ENCODE data around the gene ESYT1.
"Not testable (repeated sequence)": the region's sequence is repeated elsewhere in the genome, so short reads cannot be mapped to it uniquely, and the experiment has no call there.

ESYT1 gene

GRCh38 chr12:56146492-56147460, 18.7 kb downstream of the ESYT1 start:
- H3K27ac Mint-ChIP-seq (ENCODE audit: low read depth), result no peak overlapping the region
- DNase-seq (ENCODE audit: low spot score in 2 of 2) (no peak), ATAC-seq (replicated peaks; ENCODE audit: extremely low read depth, poor library complexity, severe bottlenecking) (no peak)
- H3K4me3 Mint-ChIP-seq, result no peak overlapping the region
- H3K36me3 Mint-ChIP-seq (ENCODE audit: insufficient read depth), result peaks cover 40% of the 10 kb centered on the region
- H3K27me3 Mint-ChIP-seq, result no peaks in the 10 kb centered on the region
- H3K4me1 Mint-ChIP-seq, result peaks cover 20% of the 10 kb centered on the region
- H3K9me3 Mint-ChIP-seq, result no peaks in the 10 kb centered on the region

DNA sequence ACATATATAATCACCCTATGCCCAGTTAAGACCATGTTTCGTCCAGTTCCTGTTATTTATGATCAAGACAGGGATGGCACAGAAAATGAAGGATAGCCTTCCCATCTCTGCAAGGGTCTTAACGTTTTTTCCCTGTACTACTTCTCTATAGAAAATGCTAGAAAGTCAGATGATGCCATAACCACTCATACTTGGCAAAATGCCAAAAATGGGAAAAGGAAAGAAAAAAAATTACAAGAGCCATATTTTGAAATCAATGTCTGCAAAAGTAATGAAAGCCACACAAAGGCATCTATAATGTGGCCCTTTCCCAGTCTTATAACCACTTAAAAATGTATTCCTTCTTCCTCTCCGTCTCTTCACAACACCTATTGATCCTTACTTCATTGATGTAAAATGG, 22.5 kb downstream of the ESYT1 start:
- peaks cover 20% of the 10 kb centered on the region for H3K4me1 Mint-ChIP-seq
- no peaks in the 10 kb centered on the region for H3K27me3 Mint-ChIP-seq
- peak overlapping the region; percentile 93 for H3K27ac Mint-ChIP-seq (ENCODE audit: low read depth)
- peak overlapping the region; percentile 82 for H3K4me3 Mint-ChIP-seq
- no peaks in the 10 kb centered on the region for H3K9me3 Mint-ChIP-seq
- H3K36me3 Mint-ChIP-seq (ENCODE audit: insufficient read depth), result peaks cover 13% of the 10 kb centered on the region
- no peak for DNase-seq (ENCODE audit: low spot score in 2 of 2)
- ATAC-seq (replicated peaks; ENCODE audit: extremely low read depth, poor library complexity, severe bottlenecking), result no peak

GRCh38 chr12:56151672-56152131, 23.6 kb downstream of the ESYT1 start:
- H3K27ac Mint-ChIP-seq (ENCODE audit: low read depth), result peak overlapping the region; percentile 93
- no peaks in the 10 kb centered on the region for H3K27me3 Mint-ChIP-seq
- peaks cover 12% of the 10 kb centered on the region for H3K36me3 Mint-ChIP-seq (ENCODE audit: insufficient read depth)
- ATAC-seq (replicated peaks; ENCODE audit: extremely low read depth, poor library complexity, severe bottlenecking), result peak; percentile 81
- H3K4me3 Mint-ChIP-seq, result peak overlapping the region; percentile 82
- H3K4me1 Mint-ChIP-seq, result peaks cover 20% of the 10 kb centered on the region
- peak; percentile 37 to 46 for DNase-seq (ENCODE audit: low spot score in 2 of 2)
- H3K9me3 Mint-ChIP-seq, result no peaks in the 10 kb centered on the region

DNA sequence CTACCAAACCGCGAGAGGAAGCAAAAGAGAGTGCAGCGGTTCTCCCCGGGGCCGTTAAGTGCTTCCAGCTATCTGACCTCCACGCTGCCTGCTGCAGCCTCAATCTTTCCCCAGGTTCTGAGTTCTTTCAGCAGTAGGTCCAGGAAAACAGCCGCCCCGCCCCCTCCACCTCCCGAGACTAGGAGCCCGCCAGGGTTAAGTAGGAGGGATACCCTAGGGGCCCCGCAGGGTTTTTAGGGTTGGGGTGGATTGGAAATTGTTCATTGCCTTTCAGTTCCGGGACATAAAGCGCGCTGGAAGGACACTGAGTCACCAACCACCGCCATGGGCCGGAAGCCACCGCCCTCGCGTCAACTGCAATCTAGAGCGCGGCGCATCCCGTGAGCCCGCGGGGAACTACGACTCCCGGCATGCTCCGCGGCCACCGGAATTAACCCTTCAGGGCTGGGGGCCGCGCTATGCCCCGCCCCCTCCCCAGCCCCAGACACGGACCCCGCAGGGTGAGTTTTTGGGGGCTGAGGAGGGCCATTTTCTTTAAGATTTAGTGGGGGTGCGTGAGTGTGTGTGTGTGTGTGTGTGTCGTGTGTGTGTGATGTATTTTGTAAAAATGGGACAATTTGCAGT, 24.2 kb downstream of the ESYT1 start, which contains the start of gene MYL6B:
Gene MYL6B (plus strand): TSS at position 456 of the 624 bp plus-strand sequence. CDS start 1,332 bp downstream, outside the sequence.
- peak; percentile 76 to 82 for DNase-seq (ENCODE audit: low spot score in 2 of 2)
- Mint-ChIP-seq H3K27ac (ENCODE audit: low read depth) (peak within 1 kb of the TSS; percentile 93), H3K4me1 (peaks cover 24% of the 10 kb centered on the region), H3K36me3 (ENCODE audit: insufficient read depth) (peaks cover 12% of the 10 kb centered on the region), H3K9me3 (no peaks in the 10 kb centered on the region), H3K4me3 (peak within 1 kb of the TSS; percentile 82), H3K27me3 (no peaks in the 10 kb centered on the region)
- ATAC-seq (replicated peaks; ENCODE audit: extremely low read depth, poor library complexity, severe bottlenecking), result peak; percentile 95

GRCh38 chr12:56152756-56153677, 24.9 kb downstream of the ESYT1 start:
- ATAC-seq (replicated peaks; ENCODE audit: extremely low read depth, poor library complexity, severe bottlenecking), result no peak
- no peaks in the 10 kb centered on the region for H3K27me3 Mint-ChIP-seq
- H3K27ac Mint-ChIP-seq (ENCODE audit: low read depth), result peak overlapping the region; percentile 93
- H3K4me1 Mint-ChIP-seq, result peaks cover 31% of the 10 kb centered on the region
- peaks cover 13% of the 10 kb centered on the region for H3K36me3 Mint-ChIP-seq (ENCODE audit: insufficient read depth)
- no peak for DNase-seq (ENCODE audit: low spot score in 2 of 2)
- H3K4me3 Mint-ChIP-seq, result peak overlapping the region; percentile 82
- no peaks in the 10 kb centered on the region for H3K9me3 Mint-ChIP-seq

- no peaks in the 10 kb centered on the region for H3K9me3 Mint-ChIP-seq
- ATAC-seq (replicated peaks; ENCODE audit: extremely low read depth, poor library complexity, severe bottlenecking) (no peak), DNase-seq (ENCODE audit: low spot score in 2 of 2) (no peak)
- peak overlapping the region; percentile 82 for H3K4me3 Mint-ChIP-seq
- H3K4me1 Mint-ChIP-seq, result peaks cover 37% of the 10 kb centered on the region
- no peak overlapping the region for H3K27ac Mint-ChIP-seq (ENCODE audit: low read depth)
- peaks cover 17% of the 10 kb centered on the region for H3K36me3 Mint-ChIP-seq (ENCODE audit: insufficient read depth)
- H3K27me3 Mint-ChIP-seq, result no peaks in the 10 kb centered on the region
These were observed 25.6 kb downstream of the ESYT1 start for GRCh38 chr12:56153678-56154065.

DNA sequence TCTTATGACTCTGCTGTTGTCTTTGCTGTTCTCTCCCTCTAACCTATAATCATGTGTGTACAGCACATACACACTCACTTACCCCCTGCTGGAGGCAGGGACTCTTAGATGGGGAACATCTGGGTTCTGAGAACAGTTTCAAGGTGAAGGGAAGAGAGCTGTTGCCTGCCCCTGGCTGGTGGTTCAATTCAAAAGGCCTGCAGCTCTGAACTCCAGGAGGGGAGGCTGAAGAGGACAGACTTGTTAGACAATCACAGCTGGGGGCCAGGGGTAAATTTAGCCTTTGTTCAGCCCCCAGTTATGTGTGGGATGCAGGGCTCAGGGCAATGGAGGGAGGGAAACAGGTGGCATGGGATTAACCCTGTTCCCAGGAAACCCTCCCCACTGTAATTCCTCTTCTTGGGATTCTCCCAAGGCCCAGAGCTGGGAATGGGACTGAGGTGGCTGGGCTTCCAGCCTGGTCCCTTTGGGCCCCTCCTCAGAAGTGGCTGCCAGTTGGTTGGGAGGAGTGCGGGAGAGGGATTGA, 26.2 kb downstream of the ESYT1 start:
- Mint-ChIP-seq H3K9me3 (no peaks in the 10 kb centered on the region), H3K4me1 (peaks cover 43% of the 10 kb centered on the region), H3K4me3 (no peak overlapping the region), H3K27me3 (no peaks in the 10 kb centered on the region), H3K27ac (ENCODE audit: low read depth) (no peak overlapping the region), H3K36me3 (ENCODE audit: insufficient read depth) (peaks cover 19% of the 10 kb centered on the region)
- no peak for ATAC-seq (replicated peaks; ENCODE audit: extremely low read depth, poor library complexity, severe bottlenecking)
- no peak for DNase-seq (ENCODE audit: low spot score in 2 of 2)

DNA sequence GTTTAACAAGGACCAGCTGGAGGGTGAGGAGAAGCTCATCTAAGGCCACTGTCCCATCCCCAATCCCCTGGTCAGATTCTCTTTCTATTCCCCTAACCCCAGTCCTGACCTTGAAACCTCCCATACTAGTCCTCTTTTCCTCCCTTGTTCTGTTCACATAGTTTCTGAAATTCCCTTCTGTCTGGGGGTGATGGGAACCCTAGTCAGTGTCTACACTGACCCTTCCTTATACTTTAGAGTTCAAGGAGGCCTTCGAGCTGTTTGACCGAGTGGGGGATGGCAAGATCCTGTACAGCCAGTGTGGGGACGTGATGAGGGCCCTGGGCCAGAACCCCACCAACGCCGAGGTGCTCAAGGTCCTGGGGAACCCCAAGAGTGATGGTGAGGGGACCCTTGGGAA, 26.8 kb downstream of the ESYT1 start:
- peaks cover 23% of the 10 kb centered on the region for H3K36me3 Mint-ChIP-seq (ENCODE audit: insufficient read depth)
- no peaks in the 10 kb centered on the region for H3K27me3 Mint-ChIP-seq
- no peak overlapping the region for H3K27ac Mint-ChIP-seq (ENCODE audit: low read depth)
- ATAC-seq (replicated peaks; ENCODE audit: extremely low read depth, poor library complexity, severe bottlenecking) (no peak), DNase-seq (ENCODE audit: low spot score in 2 of 2) (no peak)
- no peak overlapping the region for H3K4me3 Mint-ChIP-seq
- no peaks in the 10 kb centered on the region for H3K9me3 Mint-ChIP-seq
- peaks cover 48% of the 10 kb centered on the region for H3K4me1 Mint-ChIP-seq

DNA sequence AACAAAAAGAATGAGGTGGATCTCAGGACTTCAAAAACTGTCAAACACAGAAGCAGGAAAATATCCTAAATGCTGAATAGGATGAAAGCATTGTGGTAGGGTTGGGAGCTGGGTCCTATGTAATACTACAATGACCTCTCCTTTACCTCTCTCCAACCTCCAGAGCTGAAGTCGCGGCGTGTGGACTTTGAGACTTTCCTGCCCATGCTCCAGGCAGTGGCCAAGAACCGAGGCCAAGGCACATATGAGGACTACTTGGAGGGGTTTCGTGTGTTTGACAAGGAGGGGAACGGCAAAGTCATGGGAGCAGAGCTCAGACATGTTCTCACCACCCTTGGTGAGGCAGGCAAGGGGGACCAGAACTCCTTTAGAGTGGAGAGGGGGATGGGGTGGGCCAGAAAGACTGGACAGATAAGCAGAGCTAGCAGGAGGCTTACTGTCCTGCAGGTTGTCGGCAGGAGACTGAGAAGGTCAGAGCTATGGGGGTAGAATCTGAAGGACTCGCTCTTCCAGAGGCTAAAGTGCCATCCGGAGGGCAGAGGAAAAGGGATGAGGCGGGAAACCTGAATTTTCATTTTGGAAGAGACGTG, 27.3 kb downstream of the ESYT1 start:
- H3K27ac Mint-ChIP-seq (ENCODE audit: low read depth), result no peak overlapping the region
- peaks cover 53% of the 10 kb centered on the region for H3K4me1 Mint-ChIP-seq
- DNase-seq (ENCODE audit: low spot score in 2 of 2), result no peak
- no peaks in the 10 kb centered on the region for H3K9me3 Mint-ChIP-seq
- no peaks in the 10 kb centered on the region for H3K27me3 Mint-ChIP-seq
- H3K36me3 Mint-ChIP-seq (ENCODE audit: insufficient read depth), result peaks cover 27% of the 10 kb centered on the region
- H3K4me3 Mint-ChIP-seq, result peak overlapping the region; percentile 9
- no peak for ATAC-seq (replicated peaks; ENCODE audit: extremely low read depth, poor library complexity, severe bottlenecking)

- not testable (repeated sequence) for ATAC-seq (replicated peaks; ENCODE audit: extremely low read depth, poor library complexity, severe bottlenecking); H3K27me3 Mint-ChIP-seq; H3K9me3 Mint-ChIP-seq; DNase-seq (ENCODE audit: low spot score in 2 of 2)
- peak overlapping the region; percentile 94 for H3K27ac Mint-ChIP-seq (ENCODE audit: low read depth)
- peak overlapping the region; percentile 94 for H3K4me3 Mint-ChIP-seq
- H3K4me1 Mint-ChIP-seq, result peaks cover 62% of the 10 kb centered on the region
- H3K36me3 Mint-ChIP-seq (ENCODE audit: insufficient read depth), result peaks cover 22% of the 10 kb centered on the region
These were observed 28.6 kb downstream of the ESYT1 start for GRCh38 chr12:56156464-56157200.

Measured in central memory CD8-positive, alpha-beta T cell (primary cell).